Stimulated activated CD4-positive, alpha-beta T cell treated with anti-CD3 and anti-CD28 coated beads, Interleukin-1b, Interleukin-23, amount 100 ng/mL, for 24 hours (primary cell): ENCODE measurements around the gene ICOSLG.
"Not testable (repeated sequence)": the region's sequence is repeated elsewhere in the genome, so short reads cannot be mapped to it uniquely, and the experiment has no call there.

ENCODE experiments used
- DNase-seq, 4 experiments: peaks; one replicate each; pipeline ENCODE4 v3.0.0-alpha.2; 2020; ENCODE audit warnings: low read depth in 4 of 4, low spot score in 1 of 4

ICOSLG gene

GRCh38 chr21:44265734-44266270, 25.1 kb upstream of the ICOSLG start:
- no peak for DNase-seq

GRCh38 chr21:44263768-44264167, 23.0 kb upstream of the ICOSLG start:
- DNase-seq, result no peak

- no peak for DNase-seq
Measured at GRCh38 chr21:44263221-44263760, 22.5 kb upstream of the ICOSLG start.

- no peak for DNase-seq
Measured at GRCh38 chr21:44262338-44263056, 21.8 kb upstream of the ICOSLG start.

GRCh38 chr21:44261675-44262295, 21.0 kb upstream of the ICOSLG start, which contains the start of gene DNMT3L:
DNMT3L (minus strand) TSS chr21:44261897; CDS start chr21:44261259, 638 bp downstream.
- DNase-seq, result no peak

GRCh38 chr21:44260791-44261631, 20.3 kb upstream of the ICOSLG start:
- DNase-seq, result no peak

- no peak for DNase-seq
Measured at GRCh38 chr21:44260066-44260465, 19.3 kb upstream of the ICOSLG start.

- no peak for DNase-seq
Measured at GRCh38 chr21:44259082-44259705, 18.5 kb upstream of the ICOSLG start.

GRCh38 chr21:44258056-44258725, 17.4 kb upstream of the ICOSLG start:
- DNase-seq, result no peak

- no peak for DNase-seq
Measured at GRCh38 chr21:44255511-44255981, 14.8 kb upstream of the ICOSLG start.

- DNase-seq, result no peak
Measured at GRCh38 chr21:44253832-44254710, 13.3 kb upstream of the ICOSLG start.

GRCh38 chr21:44249204-44250037, 8.7 kb upstream of the ICOSLG start:
- DNase-seq, result not testable (repeated sequence)

- DNase-seq, result not testable (repeated sequence)
Measured at GRCh38 chr21:44247904-44248303, 7.2 kb upstream of the ICOSLG start.

- not testable (repeated sequence) for DNase-seq
Measured at GRCh38 chr21:44243980-44244379, 3.2 kb upstream of the ICOSLG start.

GRCh38 chr21:44241281-44241680, 538 bp upstream of the ICOSLG start:
- not testable (repeated sequence) for DNase-seq

GRCh38 chr21:44240353-44240752, 390 bp downstream of the ICOSLG start:
- not testable (repeated sequence) for DNase-seq

- DNase-seq, result not testable (repeated sequence)
Measured at GRCh38 chr21:44229561-44229960, 11.2 kb downstream of the ICOSLG start.

- DNase-seq, result not testable (repeated sequence)
Measured at GRCh38 chr21:44228109-44228508, 12.6 kb downstream of the ICOSLG start.
